HCT116 (cell line): ENCODE measurements around the gene PDILT. TPM values are rescaled to one million over a fixed set of nuclear protein-coding genes. Genes with fewer than 3 reads are reported as not detected.

Experiments
- ATAC-seq: fragments of 200-7000 bp; cut with Tn5 transposase; 2 replicates; pipeline ENCODE4 v1.9.1; 2020; ENCODE audit warnings: mild to moderate bottlenecking, moderate library complexity
- BruUV-seq: library from RNA; stranded (reverse); fragments of 400-500 nt; replicated peaks from 2 replicates; lab custom pipeline; 2021; lab: Mats Ljungman, UMichigan
- CTCF ChIA-PET: fragments of 300-600 bp; sonication (Branson Sonifier 250); formaldehyde crosslinking; loops from one replicate; lab custom pipeline; 2021; ENCODE audit warnings: antibody characterized with exemption; lab: Charles Lee
- POLR2A ChIA-PET: fragments of 300-600, 350-600 bp; sonication (Branson Sonifier 250); formaldehyde crosslinking; loops from one replicate; lab custom pipeline; 2021; ENCODE audit warnings: antibody characterized with exemption; lab: Charles Lee
- RAD21 ChIA-PET, 2 experiments: fragments of 300-600 bp; sonication (Branson Sonifier 250); formaldehyde crosslinking; loops; one replicate each; lab custom pipeline; 2023; ENCODE audit warnings: low total read pairs in 2 of 2; ENCODE audit not compliant: uncharacterized antibody in 2 of 2, unreplicated experiment in 2 of 2, low non-redundant PET in 1 of 2; lab: Charles Lee
- DNase-seq: peaks from one replicate; pipeline ENCODE4 v3.0.0-alpha.2; 2010; ENCODE audit warnings: low read depth, low spot score
- H2AFZ ChIP-seq: fragments of 200-600 bp; shearing (Covaris generic), sonication (generic); 2 replicates; pipeline ENCODE4 v1.6.1; 2017; ENCODE audit warnings: low read depth, mixed run types, mixed read lengths, antibody characterized with exemption, low read length; ENCODE audit not compliant: poor library complexity, severe bottlenecking
- H3K27ac ChIP-seq: 2 replicates; pipeline ENCODE4 v1.5.1; 2012; ENCODE audit warnings: low read depth, low read length
- H3K27me3 ChIP-seq: fragments of 200-600 bp; sonication (generic); 2 replicates; pipeline ENCODE4 v1.6.1; 2016; ENCODE audit warnings: mixed run types, low read length, mixed read lengths; ENCODE audit not compliant: insufficient read depth
- H3K36me3 ChIP-seq, 2 experiments: fragments of 200-500 bp in 1 of 2; fragments of 200-600 bp in 1 of 2; sonication (Bioruptor generic) in 1 of 2; sonication (generic) in 1 of 2; 2 replicates each; pipeline versions ENCODE4 v1.5.1 to v1.6.1; 2014 to 2016; ENCODE audit warnings: low read length in 2 of 2, inconsistent platforms in 1 of 2, mixed read lengths in 1 of 2, mixed run types in 1 of 2; ENCODE audit not compliant: insufficient read depth in 2 of 2, control insufficient read depth in 1 of 2
- H3K4me1 ChIP-seq, 2 experiments: fragments of 200-600 bp in 1 of 2; sonication (generic) in 1 of 2; 2 replicates each; pipeline versions ENCODE4 v1.5.1 to v1.6.1; 2012 to 2017; ENCODE audit warnings: low read length in 2 of 2, inconsistent platforms in 1 of 2, mild to moderate bottlenecking in 1 of 2, mixed read lengths in 1 of 2, mixed run types in 1 of 2, moderate library complexity in 1 of 2; ENCODE audit not compliant: insufficient read depth in 2 of 2, control insufficient read depth in 1 of 2
- H3K4me2 ChIP-seq: fragments of 200-600 bp; sonication (generic); 2 replicates; pipeline ENCODE4 v1.6.1; 2017; ENCODE audit warnings: mixed run types, low read length, mixed read lengths
- H3K4me3 ChIP-seq, 2 experiments: fragments of 200-600 bp in 1 of 2; sonication (generic) in 1 of 2; replicated peaks in 1 of 2; 2 replicates each; pipeline ENCODE4 v1.5.1; 2011 to 2016; ENCODE audit warnings: low read length in 2 of 2, control low read depth in 1 of 2, low read depth in 1 of 2, mild to moderate bottlenecking in 1 of 2, mixed read lengths in 1 of 2, mixed run types in 1 of 2
- H3K79me2 ChIP-seq: fragments of 200-600 bp; sonication (generic); 2 replicates; pipeline ENCODE4 v1.6.1; 2017; ENCODE audit warnings: mild to moderate bottlenecking, mixed run types, low read length, moderate library complexity, mixed read lengths; ENCODE audit not compliant: insufficient read depth
- H3K9ac ChIP-seq: fragments of 200-600 bp; sonication (generic); 2 replicates; pipeline ENCODE4 v1.6.1; 2016; ENCODE audit warnings: low read length, mixed read lengths
- H3K9me2 ChIP-seq: fragments of 200-600 bp; sonication (generic), shearing (Covaris generic); 2 replicates; pipeline ENCODE4 v1.6.1; 2017; ENCODE audit warnings: mixed run types, mild to moderate bottlenecking, moderate library complexity; ENCODE audit not compliant: insufficient read depth
- H3K9me3 ChIP-seq, 2 experiments: fragments of 200-500 bp in 1 of 2; fragments of 200-600 bp in 1 of 2; sonication (Bioruptor generic) in 1 of 2; sonication (generic) in 1 of 2; 2 replicates each; pipeline ENCODE4 v1.6.1; 2014 to 2017; ENCODE audit warnings: low read length in 2 of 2, mixed read lengths in 2 of 2, inconsistent platforms in 1 of 2, low read depth in 1 of 2, mild to moderate bottlenecking in 1 of 2, mixed run types in 1 of 2, moderate library complexity in 1 of 2; ENCODE audit not compliant: control insufficient read depth in 1 of 2, insufficient read depth in 1 of 2
- H4K20me1 ChIP-seq: fragments of 200-600 bp; sonication (generic), shearing (Covaris generic); 2 replicates; pipeline ENCODE4 v1.6.1; 2017; ENCODE audit warnings: mixed run types, mild to moderate bottlenecking, moderate library complexity; ENCODE audit not compliant: insufficient read depth
- CBX3 ChIP-seq: IDR thresholded peaks from 2 replicates; pipeline ENCODE4 v1.6.1; 2012; ENCODE audit warnings: low read depth
- CEBPB ChIP-seq: IDR thresholded peaks from 2 replicates; pipeline ENCODE4 v1.6.1; 2012; ENCODE audit warnings: low read depth
- ELF1 ChIP-seq: IDR thresholded peaks from 2 replicates; pipeline ENCODE4 v1.6.1; 2012; ENCODE audit warnings: low read depth, borderline replicate concordance
- EZH2 ChIP-seq: fragments of 200-600 bp; sonication (generic); IDR thresholded peaks from 2 replicates; pipeline ENCODE4 v1.6.1; 2017; ENCODE audit warnings: antibody characterized with exemption, mixed run types
- SIN3A ChIP-seq: IDR thresholded peaks from 2 replicates; pipeline ENCODE4 v1.6.1; 2012; ENCODE audit warnings: low read depth
- ZFX ChIP-seq: fragments of 450-650 bp; IDR thresholded peaks from 2 replicates; pipeline ENCODE4 v1.6.1; 2017
- ZNF274 ChIP-seq: fragments of 200-500 bp; sonication (Bioruptor generic); IDR thresholded peaks from 2 replicates; pipeline ENCODE4 v1.6.1; 2014; ENCODE audit warnings: mild to moderate bottlenecking, low read depth, low read length, inconsistent platforms
- intact Hi-C: fragments of 100-400 bp; cut with micrococcal nuclease; formaldehyde crosslinking; loops from 2 replicates; pipeline ENCODE4 v1.10.0; 2022
- total RNA-seq: library from RNA; stranded (reverse); gene quantifications from one replicate; pipeline ENCODE4 v1.2.1, GENCODE V29; 2021; ENCODE audit not compliant: unreplicated experiment

Gene PDILT
- total RNA-seq, 1 experiment from 2014 or later = not detected

DNA sequence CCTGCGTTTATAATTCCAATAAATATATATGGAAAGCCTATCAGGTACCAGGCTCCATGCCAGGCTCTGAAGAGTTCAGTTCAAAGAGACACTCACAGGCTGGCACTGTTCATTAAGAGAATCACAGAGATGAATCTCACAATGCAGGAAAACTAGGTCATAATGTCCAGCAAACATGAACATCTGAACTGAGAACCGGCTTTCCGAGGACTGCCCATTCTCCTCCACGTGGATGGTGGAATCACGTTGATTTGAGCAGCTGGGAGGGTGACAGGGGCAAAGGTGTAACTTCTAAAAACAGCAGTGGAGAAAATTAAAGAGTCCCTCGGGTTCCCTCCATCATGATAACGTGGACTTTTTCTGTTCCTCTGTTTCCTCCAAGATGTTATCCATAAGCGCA lies 87.4 kb downstream of the PDILT start:
- H3K9me3 ChIP-seq = no peaks in the 10 kb centered on the region
- ATAC-seq (no peak), DNase-seq (no peak)
- no peak overlapping the region for H3K4me3 ChIP-seq
- no peaks in the 10 kb centered on the region for H3K9me2 ChIP-seq
- H3K4me2 ChIP-seq = no peak overlapping the region
- H3K27ac ChIP-seq = no peak overlapping the region
- peaks cover 25% of the 10 kb centered on the region for H3K27me3 ChIP-seq
- POLR2A ChIA-PET = no interaction called here
- no peaks in the 10 kb centered on the region for H4K20me1 ChIP-seq
- H3K79me2 ChIP-seq = no peaks in the 10 kb centered on the region
- H3K4me1 ChIP-seq = no peaks in the 10 kb centered on the region
- TF ChIP-seq ZNF274 (no peak), SIN3A (no peak), CBX3 (no peak), EZH2 (no peak), ELF1 (no peak)
- TF ChIP-seq, all 23 proteins: peak for 0
- BruUV-seq = no TSS peak
- RAD21 ChIA-PET = no interaction called here
- Histone ChIP-seq H3K36me3 (no peaks in the 10 kb centered on the region), H2AFZ (no peak overlapping the region), H3K9ac (no peak overlapping the region)
- CTCF ChIA-PET = interaction anchor here (1.0 kb wide), 1 partner anchor 410 kb away, joined by 3 read pairs; no protein-coding TSS in a partner anchor
- intact Hi-C loops = no loop called here

- peaks cover 28% of the 10 kb centered on the region for H3K27me3 ChIP-seq
- CTCF ChIA-PET = interaction anchor here (1.0 kb wide), 1 partner anchor 409 kb away, joined by 3 read pairs; no protein-coding TSS in a partner anchor
- H3K9me3 ChIP-seq = no peaks in the 10 kb centered on the region
- DNase-seq = no peak
- no peak for ATAC-seq
- H3K79me2 ChIP-seq = no peaks in the 10 kb centered on the region
- H3K4me2 ChIP-seq = no peak overlapping the region
- H3K36me3 ChIP-seq = no peaks in the 10 kb centered on the region
- H2AFZ ChIP-seq = no peak overlapping the region
- H3K9me2 ChIP-seq = no peaks in the 10 kb centered on the region
- no peaks in the 10 kb centered on the region for H4K20me1 ChIP-seq
- POLR2A ChIA-PET = no interaction called here
- BruUV-seq = no TSS peak
- H3K9ac ChIP-seq = no peak overlapping the region
- TF ChIP-seq ZNF274 = no peak
- no peak for TF ChIP-seq ZFX
- TF ChIP-seq CEBPB = no peak
- no peak overlapping the region for H3K27ac ChIP-seq
- RAD21 ChIA-PET = no interaction called here
- intact Hi-C loops = no loop called here
- no peak overlapping the region for H3K4me3 ChIP-seq
- H3K4me1 ChIP-seq = no peaks in the 10 kb centered on the region
These were observed 87.8 kb downstream of the PDILT start for GRCh38 chr16:20316715-20317114.
